Endothelial cell (in vitro differentiated cells): ENCODE measurements around the gene IRS2. TPM values are rescaled to one million over a fixed set of nuclear protein-coding genes. Genes with fewer than 3 reads are reported as not detected.

ENCODE experiments used
- DNase-seq: peaks from one replicate; pipeline ENCODE4 v3.0.0; 2021; ENCODE audit warnings: low spot score
- H3K27ac Mint-ChIP-seq: one replicate; pipeline ENCODE4 v1.8.0; 2021; ENCODE audit warnings: mixed read lengths, inconsistent platforms; ENCODE audit not compliant: unreplicated experiment
- H3K27me3 Mint-ChIP-seq: one replicate; pipeline ENCODE4 v1.8.0; 2021; ENCODE audit warnings: mild to moderate bottlenecking, moderate library complexity, mixed read lengths, inconsistent platforms; ENCODE audit not compliant: unreplicated experiment
- H3K36me3 Mint-ChIP-seq: one replicate; pipeline ENCODE4 v1.8.0; 2021; ENCODE audit warnings: mild to moderate bottlenecking, low read depth, mixed read lengths, inconsistent platforms; ENCODE audit not compliant: unreplicated experiment
- H3K4me1 Mint-ChIP-seq: one replicate; pipeline ENCODE4 v1.8.0; 2021; ENCODE audit warnings: mild to moderate bottlenecking, mixed read lengths, inconsistent platforms; ENCODE audit not compliant: unreplicated experiment
- H3K4me3 Mint-ChIP-seq: one replicate; pipeline ENCODE4 v1.8.0; 2021; ENCODE audit warnings: mild to moderate bottlenecking, mixed read lengths, inconsistent platforms; ENCODE audit not compliant: unreplicated experiment
- H3K9me3 Mint-ChIP-seq: one replicate; pipeline ENCODE4 v1.8.0; 2021; ENCODE audit warnings: mixed read lengths, inconsistent platforms; ENCODE audit not compliant: unreplicated experiment
- total RNA-seq: library from RNA; stranded (reverse); fragmentation: NEBNext Ultra II Directional; extraction: Animal tissue kit (Norgen Biotek cat#: 25700); gene quantifications from one replicate; pipeline ENCODE4 v1.2.1, GENCODE V29; 2021; ENCODE audit not compliant: unreplicated experiment
- TF ChIP-seq, protein P1 (sequence below): fragments of 200-600 bp; sonication (generic); IDR thresholded peaks from one replicate; pipeline ENCODE4 v1.5.0; 2021; ENCODE audit warnings: antibody characterized with exemption; ENCODE audit not compliant: unreplicated experiment

IRS2 gene
- total RNA-seq, 1 donor from 2014 or later: 16.4 TPM

DNA sequence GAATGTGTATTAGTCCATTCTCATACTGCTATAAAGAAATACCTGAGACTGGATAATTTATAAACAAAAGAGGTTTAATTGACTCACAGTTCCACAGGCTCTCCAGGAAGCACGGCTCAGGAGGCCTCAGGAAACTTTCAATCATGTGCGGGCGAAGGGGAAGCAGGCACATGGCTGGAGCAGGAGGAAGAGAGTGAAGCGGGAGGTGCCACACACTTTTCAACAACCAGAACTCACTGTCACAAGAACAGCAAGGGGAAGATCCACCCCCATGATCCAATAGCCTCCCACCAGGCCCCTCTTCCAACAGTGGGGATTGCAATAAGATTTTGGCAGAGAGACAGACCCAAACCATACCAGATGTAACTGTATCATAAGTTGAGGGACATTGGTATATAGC lies 72.7 kb downstream of the IRS2 start:
- H3K9me3 Mint-ChIP-seq: no peaks in the 10 kb centered on the region
- peaks cover 8% of the 10 kb centered on the region for H3K27me3 Mint-ChIP-seq
- no peak overlapping the region for H3K4me3 Mint-ChIP-seq
- H3K36me3 Mint-ChIP-seq: no peaks in the 10 kb centered on the region
- H3K4me1 Mint-ChIP-seq: peaks cover 8% of the 10 kb centered on the region
- TF ChIP-seq, protein P1, sequence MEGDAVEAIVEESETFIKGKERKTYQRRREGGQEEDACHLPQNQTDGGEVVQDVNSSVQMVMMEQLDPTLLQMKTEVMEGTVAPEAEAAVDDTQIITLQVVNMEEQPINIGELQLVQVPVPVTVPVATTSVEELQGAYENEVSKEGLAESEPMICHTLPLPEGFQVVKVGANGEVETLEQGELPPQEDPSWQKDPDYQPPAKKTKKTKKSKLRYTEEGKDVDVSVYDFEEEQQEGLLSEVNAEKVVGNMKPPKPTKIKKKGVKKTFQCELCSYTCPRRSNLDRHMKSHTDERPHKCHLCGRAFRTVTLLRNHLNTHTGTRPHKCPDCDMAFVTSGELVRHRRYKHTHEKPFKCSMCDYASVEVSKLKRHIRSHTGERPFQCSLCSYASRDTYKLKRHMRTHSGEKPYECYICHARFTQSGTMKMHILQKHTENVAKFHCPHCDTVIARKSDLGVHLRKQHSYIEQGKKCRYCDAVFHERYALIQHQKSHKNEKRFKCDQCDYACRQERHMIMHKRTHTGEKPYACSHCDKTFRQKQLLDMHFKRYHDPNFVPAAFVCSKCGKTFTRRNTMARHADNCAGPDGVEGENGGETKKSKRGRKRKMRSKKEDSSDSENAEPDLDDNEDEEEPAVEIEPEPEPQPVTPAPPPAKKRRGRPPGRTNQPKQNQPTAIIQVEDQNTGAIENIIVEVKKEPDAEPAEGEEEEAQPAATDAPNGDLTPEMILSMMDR: no peak
- no peak for DNase-seq
- no peak overlapping the region for H3K27ac Mint-ChIP-seq

DNA sequence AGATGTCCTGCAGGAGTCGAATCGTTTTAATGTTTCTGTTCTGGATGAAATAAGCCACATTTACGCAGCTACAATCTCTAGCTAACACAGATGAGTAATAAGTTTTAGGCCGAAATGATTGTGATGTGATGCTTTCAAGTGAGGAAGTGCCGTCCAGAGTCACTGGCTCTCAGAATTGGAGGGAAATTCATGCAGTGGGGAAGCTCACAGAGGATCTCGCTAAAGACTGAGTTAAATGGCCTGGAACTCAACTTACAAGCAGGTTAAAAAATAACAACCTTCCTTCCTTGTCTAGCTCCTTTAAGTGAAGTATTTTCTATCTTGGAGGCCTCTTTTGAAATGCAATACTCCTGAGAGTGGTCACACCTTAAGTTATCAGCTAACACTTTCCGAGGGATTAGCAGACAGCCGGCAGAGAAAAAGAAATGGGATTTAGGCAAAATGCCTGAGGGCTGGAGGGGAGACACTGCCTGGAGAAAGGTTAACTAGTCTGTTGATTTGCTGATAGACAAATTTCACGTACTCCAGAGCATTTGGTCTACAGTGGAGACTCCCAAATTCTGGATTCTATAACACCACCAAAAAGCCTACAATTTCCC lies 74.2 kb downstream of the IRS2 start:
- Mint-ChIP-seq H3K27me3 (peaks cover 3% of the 10 kb centered on the region), H3K4me3 (no peak overlapping the region), H3K9me3 (no peaks in the 10 kb centered on the region), H3K27ac (no peak overlapping the region), H3K4me1 (peaks cover 9% of the 10 kb centered on the region), H3K36me3 (no peaks in the 10 kb centered on the region)
- TF ChIP-seq, protein P1: no peak
- DNase-seq: no peak

DNA sequence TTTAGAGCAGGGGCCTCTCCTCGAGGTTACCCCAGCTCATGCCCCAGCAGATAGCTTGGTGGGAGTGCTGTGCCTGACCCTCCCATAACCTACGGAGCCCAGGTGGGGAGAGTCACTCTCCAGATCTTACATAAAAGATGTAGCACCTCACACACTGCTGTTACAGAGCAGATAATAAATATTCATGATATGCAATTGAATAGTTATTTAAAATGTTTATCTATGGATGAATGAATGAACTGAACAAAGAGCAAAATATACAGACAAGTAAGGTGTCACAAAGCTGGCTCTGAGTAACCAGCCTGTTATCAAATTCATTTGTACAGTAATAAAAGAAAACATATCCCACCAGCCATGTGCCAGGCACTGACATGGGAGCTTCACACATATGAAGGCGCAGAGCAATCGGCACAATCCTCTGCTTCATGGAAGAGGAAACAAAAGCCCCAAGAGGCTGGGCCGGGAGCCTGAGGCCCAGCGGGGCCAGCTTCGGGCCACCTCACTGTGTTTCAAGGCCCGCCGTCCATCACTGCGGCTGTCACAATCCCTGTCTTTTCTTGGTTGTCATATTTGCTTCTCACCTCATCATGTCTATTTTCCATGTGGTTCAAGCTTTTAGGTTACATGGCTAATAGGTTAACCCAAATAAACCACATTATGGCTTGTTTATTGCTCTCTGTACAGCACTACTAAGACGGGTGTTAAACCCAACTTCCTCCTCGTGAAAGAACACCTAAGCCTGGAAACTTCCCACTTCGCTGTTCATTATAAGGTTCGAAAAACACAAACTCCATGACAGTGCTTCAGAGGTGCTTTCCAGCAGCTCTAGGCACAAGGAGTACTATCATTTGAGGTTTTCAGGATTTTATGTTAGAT lies 78.4 kb downstream of the IRS2 start:
- no peak for DNase-seq
- peaks cover 11% of the 10 kb centered on the region for H3K9me3 Mint-ChIP-seq
- no peak overlapping the region for H3K27ac Mint-ChIP-seq
- peaks cover 4% of the 10 kb centered on the region for H3K27me3 Mint-ChIP-seq
- H3K36me3 Mint-ChIP-seq: peaks cover 11% of the 10 kb centered on the region
- peaks cover 20% of the 10 kb centered on the region for H3K4me1 Mint-ChIP-seq
- no peak overlapping the region for H3K4me3 Mint-ChIP-seq
- TF ChIP-seq, protein P1: no peak

DNA sequence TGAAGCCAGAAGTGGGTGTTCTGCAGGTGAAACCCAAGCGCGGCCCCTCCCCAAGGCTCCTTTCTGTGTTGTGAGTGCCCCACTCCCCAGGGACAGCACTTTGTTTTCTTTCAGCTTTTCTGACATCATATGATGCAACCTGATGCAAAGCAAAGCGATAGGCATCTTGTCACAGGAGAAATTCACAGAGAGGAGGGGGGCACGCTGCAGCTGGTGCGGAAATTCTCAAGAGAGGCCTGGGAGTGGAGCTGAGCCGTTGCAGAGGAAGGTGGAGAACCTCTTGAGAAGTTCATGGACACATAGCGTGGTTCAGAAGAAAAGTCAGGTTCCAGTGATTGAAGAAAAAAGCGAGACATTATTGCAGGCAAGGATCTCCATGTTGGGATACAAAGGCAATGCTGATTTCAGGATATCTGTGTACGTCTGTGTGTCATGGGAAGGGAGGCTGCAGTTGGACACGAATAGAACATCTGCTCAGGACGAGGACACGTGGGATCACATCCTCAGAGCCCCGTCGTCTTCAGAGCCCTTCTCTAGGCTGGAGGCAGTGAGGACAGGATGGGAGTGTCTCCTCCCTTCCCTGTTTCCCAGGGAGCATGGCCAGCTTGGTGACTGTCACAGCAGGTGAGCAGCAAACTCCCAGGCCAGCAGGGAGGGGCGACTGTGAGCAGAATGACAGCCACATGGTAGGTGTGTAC lies 79.2 kb downstream of the IRS2 start:
- peaks cover 1% of the 10 kb centered on the region for H3K27me3 Mint-ChIP-seq
- TF ChIP-seq, protein P1: no peak
- peaks cover 20% of the 10 kb centered on the region for H3K4me1 Mint-ChIP-seq
- peaks cover 11% of the 10 kb centered on the region for H3K9me3 Mint-ChIP-seq
- H3K4me3 Mint-ChIP-seq: no peak overlapping the region
- no peak for DNase-seq
- no peak overlapping the region for H3K27ac Mint-ChIP-seq
- H3K36me3 Mint-ChIP-seq: peaks cover 11% of the 10 kb centered on the region
